ENCODE results near the gene PKD1L1. TPM values are rescaled to one million over a fixed set of nuclear protein-coding genes. Genes with fewer than 3 reads are reported as not detected.

The PKD1L1 gene
- total RNA-seq, 1 donor from 2014 or later, result 0.59 TPM

GRCh38 chr7:47885309-47885986 is 62.8 kb downstream of the PKD1L1 start:
- H3K4me1 ChIP-seq, result no peaks in the 10 kb centered on the region
- TF ChIP-seq, protein P1, sequence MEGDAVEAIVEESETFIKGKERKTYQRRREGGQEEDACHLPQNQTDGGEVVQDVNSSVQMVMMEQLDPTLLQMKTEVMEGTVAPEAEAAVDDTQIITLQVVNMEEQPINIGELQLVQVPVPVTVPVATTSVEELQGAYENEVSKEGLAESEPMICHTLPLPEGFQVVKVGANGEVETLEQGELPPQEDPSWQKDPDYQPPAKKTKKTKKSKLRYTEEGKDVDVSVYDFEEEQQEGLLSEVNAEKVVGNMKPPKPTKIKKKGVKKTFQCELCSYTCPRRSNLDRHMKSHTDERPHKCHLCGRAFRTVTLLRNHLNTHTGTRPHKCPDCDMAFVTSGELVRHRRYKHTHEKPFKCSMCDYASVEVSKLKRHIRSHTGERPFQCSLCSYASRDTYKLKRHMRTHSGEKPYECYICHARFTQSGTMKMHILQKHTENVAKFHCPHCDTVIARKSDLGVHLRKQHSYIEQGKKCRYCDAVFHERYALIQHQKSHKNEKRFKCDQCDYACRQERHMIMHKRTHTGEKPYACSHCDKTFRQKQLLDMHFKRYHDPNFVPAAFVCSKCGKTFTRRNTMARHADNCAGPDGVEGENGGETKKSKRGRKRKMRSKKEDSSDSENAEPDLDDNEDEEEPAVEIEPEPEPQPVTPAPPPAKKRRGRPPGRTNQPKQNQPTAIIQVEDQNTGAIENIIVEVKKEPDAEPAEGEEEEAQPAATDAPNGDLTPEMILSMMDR (IDR thresholded peaks at IDR 0.05), result no peak
- H3K27ac ChIP-seq, result no peak overlapping the region
- intact Hi-C loops (cut with DNase I), result no loop called here
- no peaks in the 10 kb centered on the region for H3K9me3 ChIP-seq
- H3K36me3 ChIP-seq, result no peaks in the 10 kb centered on the region
- ATAC-seq (no peak), DNase-seq (no peak)
- no peaks in the 10 kb centered on the region for H3K27me3 ChIP-seq (ENCODE audit: low read depth)
- no peak overlapping the region for H3K4me3 ChIP-seq

DNA sequence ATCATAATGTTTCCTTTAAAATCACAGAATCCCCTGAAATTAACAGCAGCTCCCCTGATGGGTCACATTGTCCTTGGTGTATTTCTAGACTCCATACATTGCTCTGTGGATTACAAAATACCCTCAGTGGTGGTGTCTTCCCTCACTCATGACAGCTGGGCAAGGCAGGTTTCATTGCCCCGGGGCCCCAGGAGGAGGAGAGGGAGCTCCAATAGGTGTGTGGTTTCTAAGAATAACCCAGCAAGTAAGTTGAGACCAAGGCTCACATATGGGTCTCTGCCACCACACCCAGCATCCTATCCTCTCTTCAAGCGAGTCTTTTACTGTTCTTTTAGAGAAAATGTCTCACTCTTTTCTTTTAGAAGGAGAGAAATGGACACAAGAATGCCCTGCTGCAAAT is 63.6 kb downstream of the PKD1L1 start:
- no peak for DNase-seq
- no peaks in the 10 kb centered on the region for H3K4me1 ChIP-seq
- H3K4me3 ChIP-seq, result no peak overlapping the region
- H3K27me3 ChIP-seq (ENCODE audit: low read depth), result no peaks in the 10 kb centered on the region
- TF ChIP-seq, protein P1 (IDR thresholded peaks at IDR 0.05), result no peak
- intact Hi-C loops (cut with DNase I), result no loop called here
- no peaks in the 10 kb centered on the region for H3K36me3 ChIP-seq
- H3K27ac ChIP-seq, result no peak overlapping the region
- ATAC-seq, result no peak
- no peaks in the 10 kb centered on the region for H3K9me3 ChIP-seq

DNA sequence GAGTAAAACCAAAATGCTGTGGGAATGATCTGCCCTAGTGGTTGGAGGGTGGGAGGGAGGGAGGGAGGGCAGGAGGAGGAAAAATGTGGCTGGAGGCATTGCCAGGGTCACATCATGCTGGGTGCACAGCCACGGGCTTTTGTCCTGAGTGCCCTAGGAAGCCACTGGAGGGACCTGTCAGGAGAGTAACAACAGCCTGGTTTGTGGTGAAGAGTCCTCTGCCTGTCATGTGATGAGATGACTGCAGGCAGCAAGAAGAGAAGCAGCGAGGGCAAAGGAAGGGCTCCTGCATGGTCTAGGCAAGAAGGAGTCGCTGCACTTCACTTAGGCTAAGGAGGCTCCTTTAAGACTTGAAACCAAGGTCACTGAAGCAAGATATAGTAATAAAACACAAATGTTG is 65.6 kb downstream of the PKD1L1 start:
- DNase-seq (no peak), ATAC-seq (no peak)
- Histone ChIP-seq H3K36me3 (no peaks in the 10 kb centered on the region), H3K4me1 (no peaks in the 10 kb centered on the region), H3K4me3 (no peak overlapping the region), H3K27me3 (ENCODE audit: low read depth) (no peaks in the 10 kb centered on the region), H3K9me3 (no peaks in the 10 kb centered on the region), H3K27ac (no peak overlapping the region)
- TF ChIP-seq, protein P1 (IDR thresholded peaks at IDR 0.05), result no peak
- intact Hi-C loops (cut with DNase I), result no loop called here

DNA sequence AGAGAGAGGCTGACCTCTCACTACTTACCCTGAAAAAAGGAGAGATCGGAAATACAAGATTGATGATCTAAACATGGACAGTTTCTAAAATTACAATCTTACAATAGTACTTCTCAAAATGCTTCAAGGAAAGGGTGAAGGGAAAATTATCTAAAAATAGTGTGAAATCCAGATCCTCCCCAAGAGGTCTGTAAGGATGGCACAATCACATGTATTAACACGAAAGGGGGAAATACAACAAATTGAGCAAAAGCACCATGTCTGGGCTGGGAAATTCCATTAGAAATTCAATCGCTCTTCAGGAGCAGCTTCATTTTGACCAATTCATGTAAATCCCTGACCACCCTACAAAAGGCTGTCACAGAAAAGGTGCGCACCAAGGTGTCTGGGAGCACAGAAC is 67.0 kb downstream of the PKD1L1 start:
- ATAC-seq, result no peak

GRCh38 chr7:47878662-47879061 is 69.6 kb downstream of the PKD1L1 start:
- no peaks in the 10 kb centered on the region for H3K4me1 ChIP-seq
- no peaks in the 10 kb centered on the region for H3K36me3 ChIP-seq
- no peaks in the 10 kb centered on the region for H3K27me3 ChIP-seq (ENCODE audit: low read depth)
- intact Hi-C loops (cut with DNase I), result no loop called here
- DNase-seq (no peak), ATAC-seq (no peak)
- no peaks in the 10 kb centered on the region for H3K9me3 ChIP-seq
- no peak overlapping the region for H3K27ac ChIP-seq
- no peak overlapping the region for H3K4me3 ChIP-seq
- TF ChIP-seq, protein P1 (IDR thresholded peaks at IDR 0.05), result no peak

More for the DNA sequence above, 67.0 kb downstream of the PKD1L1 start:
- Histone ChIP-seq H3K9me3 (no peaks in the 10 kb centered on the region), H3K4me1 (no peaks in the 10 kb centered on the region), H3K4me3 (no peak overlapping the region), H3K36me3 (no peaks in the 10 kb centered on the region), H3K27me3 (ENCODE audit: low read depth) (no peaks in the 10 kb centered on the region), H3K27ac (no peak overlapping the region)
- DNase-seq, result no peak
- intact Hi-C loops (cut with DNase I), result no loop called here
- TF ChIP-seq, protein P1 (IDR thresholded peaks at IDR 0.05), result no peak

Measured in lower lobe of right lung (tissue), 2 donors.